Right atrium auricular region (tissue), 2 donors: ENCODE results near the gene B4GALNT2. TPM values are rescaled to one million over a fixed set of nuclear protein-coding genes. Genes with fewer than 3 reads are reported as not detected.

ENCODE experiments used
- DNase-seq: peaks from one replicate; pipeline ENCODE4 v3.0.0-alpha.2; 2019; ENCODE audit warnings: low spot score
- H3K27ac ChIP-seq, 2 donors: fragments of 200-600 bp; sonication (generic); 1 replicate in 1 of 2; 2 replicates in 1 of 2; pipeline ENCODE4 v1.5.1; 2016 to 2019
- H3K27me3 ChIP-seq, 2 donors: fragments of 200-600 bp; sonication (generic); one replicate each; pipeline versions ENCODE4 v1.5.1 to v1.6.0; 2017 to 2019
- H3K36me3 ChIP-seq: fragments of 200-600 bp; sonication (generic); one replicate; pipeline ENCODE4 v1.5.1; 2016
- H3K4me1 ChIP-seq, 2 donors: fragments of 200-600 bp; sonication (generic); one replicate each; pipeline versions ENCODE4 v1.5.1 to v1.6.0; 2017 to 2019
- H3K4me3 ChIP-seq, 2 donors: fragments of 200-600 bp; sonication (generic); 1 replicate in 1 of 2; 2 replicates in 1 of 2; pipeline ENCODE4 v1.5.1; 2017 to 2019; ENCODE audit warnings: mild to moderate bottlenecking in 1 of 2, moderate library complexity in 1 of 2
- H3K9me3 ChIP-seq, 2 donors: fragments of 200-600 bp; sonication (generic); one replicate each; pipeline ENCODE4 v1.5.1; 2019
- total RNA-seq, 2 donors: library from RNA; depleted of rRNA; stranded (reverse); fragments of >200 nt; gene quantifications; one replicate each; pipeline ENCODE4 v1.1.0, GENCODE V29; 2016
- TF ChIP-seq, protein P1 (sequence below), 2 donors: fragments of 200-600 bp; sonication (generic); IDR thresholded peaks; one replicate each; pipeline ENCODE4 v1.5.1; 2019; ENCODE audit warnings: antibody characterized with exemption in 2 of 2

Gene B4GALNT2
- total RNA-seq, 2 donors from 2014 or later, result not detected

DNA sequence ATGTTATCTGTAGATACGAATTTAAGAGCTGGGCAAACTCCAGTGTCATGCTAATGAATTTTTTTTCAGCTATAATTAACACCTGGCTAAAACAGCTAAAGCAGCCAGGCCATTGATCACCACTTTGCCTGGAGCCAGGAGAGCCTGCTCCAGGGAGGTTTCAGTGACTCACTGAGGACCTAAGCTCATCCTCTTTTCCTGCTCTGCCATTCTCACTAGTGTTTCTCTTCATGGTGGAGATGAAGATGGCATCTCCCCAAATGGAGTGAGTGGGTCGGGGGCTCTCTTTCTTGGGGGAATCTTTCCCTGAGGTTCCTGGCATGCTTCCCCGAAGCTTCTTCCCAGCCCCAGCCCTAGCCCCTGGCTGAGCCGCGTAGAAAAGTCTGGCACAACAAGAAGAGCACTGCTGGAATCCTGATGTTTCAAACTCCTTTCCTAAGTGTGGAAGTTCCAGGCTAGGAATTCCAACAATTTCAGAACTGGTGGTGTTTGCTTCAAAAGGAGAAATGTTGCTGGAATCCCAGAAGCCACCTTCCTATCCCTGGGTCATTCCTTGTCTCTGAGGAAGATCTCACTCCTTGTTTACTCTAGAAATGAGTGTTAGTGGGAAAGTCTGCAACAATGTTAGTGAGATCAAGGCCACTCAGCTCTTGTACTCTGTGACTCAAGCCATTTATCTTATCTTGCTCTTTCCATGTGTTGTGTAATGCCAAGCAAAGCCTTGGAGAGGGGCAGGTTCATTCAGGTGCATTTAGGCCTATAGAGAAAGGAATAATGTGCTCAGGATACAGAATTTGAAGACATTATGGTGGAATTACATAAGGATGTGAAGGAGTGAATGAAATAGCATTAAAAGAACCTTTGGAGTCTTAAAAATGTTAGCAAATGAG, 26.0 kb upstream of the B4GALNT2 start:
- Histone ChIP-seq H3K27me3 (no peaks in the 10 kb centered on the region), H3K4me1 (no peaks in the 10 kb centered on the region), H3K27ac (no peak overlapping the region), H3K9me3 (no peaks in the 10 kb centered on the region), H3K36me3 (no peaks in the 10 kb centered on the region), H3K4me3 (no peak overlapping the region)
- TF ChIP-seq, protein P1, sequence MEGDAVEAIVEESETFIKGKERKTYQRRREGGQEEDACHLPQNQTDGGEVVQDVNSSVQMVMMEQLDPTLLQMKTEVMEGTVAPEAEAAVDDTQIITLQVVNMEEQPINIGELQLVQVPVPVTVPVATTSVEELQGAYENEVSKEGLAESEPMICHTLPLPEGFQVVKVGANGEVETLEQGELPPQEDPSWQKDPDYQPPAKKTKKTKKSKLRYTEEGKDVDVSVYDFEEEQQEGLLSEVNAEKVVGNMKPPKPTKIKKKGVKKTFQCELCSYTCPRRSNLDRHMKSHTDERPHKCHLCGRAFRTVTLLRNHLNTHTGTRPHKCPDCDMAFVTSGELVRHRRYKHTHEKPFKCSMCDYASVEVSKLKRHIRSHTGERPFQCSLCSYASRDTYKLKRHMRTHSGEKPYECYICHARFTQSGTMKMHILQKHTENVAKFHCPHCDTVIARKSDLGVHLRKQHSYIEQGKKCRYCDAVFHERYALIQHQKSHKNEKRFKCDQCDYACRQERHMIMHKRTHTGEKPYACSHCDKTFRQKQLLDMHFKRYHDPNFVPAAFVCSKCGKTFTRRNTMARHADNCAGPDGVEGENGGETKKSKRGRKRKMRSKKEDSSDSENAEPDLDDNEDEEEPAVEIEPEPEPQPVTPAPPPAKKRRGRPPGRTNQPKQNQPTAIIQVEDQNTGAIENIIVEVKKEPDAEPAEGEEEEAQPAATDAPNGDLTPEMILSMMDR (IDR thresholded peaks at IDR 0.05), result no peak
- no peak for DNase-seq

- Histone ChIP-seq H3K27me3 (no peaks in the 10 kb centered on the region), H3K4me1 (no peaks in the 10 kb centered on the region), H3K36me3 (no peaks in the 10 kb centered on the region), H3K9me3 (no peaks in the 10 kb centered on the region), H3K4me3 (no peak overlapping the region), H3K27ac (no peak overlapping the region)
- TF ChIP-seq, protein P1 (IDR thresholded peaks at IDR 0.05), result no peak
- DNase-seq, result no peak
These were observed 25.4 kb upstream of the B4GALNT2 start for GRCh38 chr17:49107211-49107557.

DNA sequence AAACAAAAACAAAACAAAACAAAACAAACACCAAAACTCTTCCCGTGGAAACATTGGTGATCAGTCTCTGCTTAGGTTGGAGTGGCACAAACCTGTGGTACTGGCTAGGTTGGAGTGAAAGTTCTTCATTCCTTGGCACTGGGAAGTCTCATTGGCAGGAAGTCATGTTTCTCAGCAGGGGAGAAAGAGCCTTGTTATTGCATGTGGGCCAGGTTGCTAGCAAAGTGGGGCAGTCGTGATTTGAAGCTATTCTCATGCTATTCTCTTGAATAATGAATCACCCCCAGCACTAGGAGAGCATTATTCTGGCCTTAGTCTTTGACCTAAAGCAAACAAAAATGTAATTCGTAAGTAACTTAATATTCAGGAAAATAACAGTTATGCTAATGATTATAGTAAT, 24.3 kb upstream of the B4GALNT2 start:
- H3K9me3 ChIP-seq, result no peaks in the 10 kb centered on the region
- H3K4me3 ChIP-seq, result no peak overlapping the region
- H3K4me1 ChIP-seq, result no peaks in the 10 kb centered on the region
- H3K27me3 ChIP-seq, result no peaks in the 10 kb centered on the region
- H3K36me3 ChIP-seq, result no peaks in the 10 kb centered on the region
- no peak overlapping the region for H3K27ac ChIP-seq
- TF ChIP-seq, protein P1 (IDR thresholded peaks at IDR 0.05), result no peak
- DNase-seq, result no peak

DNA sequence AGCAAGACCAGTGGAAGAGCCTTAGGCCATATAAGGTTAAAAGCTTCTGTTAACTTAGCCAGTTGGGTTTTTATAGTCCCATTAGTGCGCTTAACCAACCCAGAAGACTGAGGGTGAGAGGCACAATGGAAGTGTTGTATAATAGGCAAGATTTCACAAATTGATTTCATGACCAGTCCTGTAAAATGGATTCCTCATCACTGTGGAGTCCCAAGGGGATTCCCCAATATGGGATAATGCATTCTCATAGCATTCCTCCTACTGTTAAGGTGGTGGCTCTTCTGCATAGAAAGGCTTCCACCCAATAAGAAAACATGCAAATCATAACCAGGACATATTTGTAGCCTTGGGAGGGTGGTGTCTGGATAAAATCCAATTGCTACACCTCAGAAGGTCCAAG, 22.1 kb upstream of the B4GALNT2 start:
- Histone ChIP-seq H3K27ac (no peak overlapping the region), H3K9me3 (no peaks in the 10 kb centered on the region), H3K4me1 (no peaks in the 10 kb centered on the region), H3K36me3 (no peaks in the 10 kb centered on the region), H3K27me3 (no peaks in the 10 kb centered on the region), H3K4me3 (no peak overlapping the region)
- TF ChIP-seq, protein P1 (IDR thresholded peaks at IDR 0.05), result no peak
- no peak for DNase-seq

DNA sequence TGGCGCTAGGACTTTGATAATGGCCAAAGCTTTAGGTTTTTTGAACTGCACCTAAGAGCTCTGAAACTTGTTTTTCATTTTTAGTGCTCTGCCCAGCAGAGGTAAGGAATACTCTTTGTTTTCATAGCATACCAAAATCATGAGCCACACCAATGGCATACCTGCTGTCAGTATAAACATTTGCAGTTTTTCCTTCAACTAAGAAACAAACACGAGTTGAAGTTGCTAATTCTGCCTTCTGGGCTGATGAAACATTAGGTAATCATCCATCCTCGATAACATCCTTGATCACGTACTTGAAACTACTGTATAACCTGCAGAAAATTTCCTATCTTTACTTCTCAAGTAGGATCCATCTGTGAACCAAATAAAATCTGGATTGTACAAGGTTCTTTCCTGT, 20.6 kb upstream of the B4GALNT2 start:
- Histone ChIP-seq H3K9me3 (no peaks in the 10 kb centered on the region), H3K36me3 (no peaks in the 10 kb centered on the region), H3K27me3 (no peaks in the 10 kb centered on the region), H3K4me3 (no peak overlapping the region), H3K27ac (no peak overlapping the region), H3K4me1 (no peaks in the 10 kb centered on the region)
- TF ChIP-seq, protein P1 (IDR thresholded peaks at IDR 0.05), result no peak
- no peak for DNase-seq

DNA sequence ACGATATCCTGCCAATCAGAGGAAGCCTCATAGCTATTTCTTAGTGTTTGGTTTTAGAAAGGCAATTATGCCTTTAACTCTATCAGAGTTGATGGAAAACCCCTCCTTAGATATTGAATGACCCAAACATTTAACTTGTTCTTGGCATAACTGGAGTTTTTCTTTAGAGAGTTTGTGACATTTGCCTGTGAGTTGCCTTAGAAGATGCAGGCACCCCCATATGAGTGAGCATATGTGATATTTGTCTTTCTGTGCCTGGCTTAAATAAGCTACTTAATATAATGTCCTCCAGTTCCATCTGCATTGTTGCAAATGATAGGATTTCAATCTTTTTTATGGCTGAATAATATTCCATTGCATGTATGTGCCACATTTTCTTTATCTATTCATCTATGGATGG, 19.6 kb upstream of the B4GALNT2 start:
- TF ChIP-seq, protein P1 (IDR thresholded peaks at IDR 0.05), result no peak
- DNase-seq, result no peak
- no peaks in the 10 kb centered on the region for H3K36me3 ChIP-seq
- no peaks in the 10 kb centered on the region for H3K27me3 ChIP-seq
- H3K4me1 ChIP-seq, result no peaks in the 10 kb centered on the region
- H3K27ac ChIP-seq, result no peak overlapping the region
- no peak overlapping the region for H3K4me3 ChIP-seq
- H3K9me3 ChIP-seq, result no peaks in the 10 kb centered on the region
